ENCODE measurements around the gene KIF5C. TPM values are rescaled to one million over a fixed set of nuclear protein-coding genes. Genes with fewer than 3 reads are reported as not detected.

The KIF5C gene
- total and polyA plus RNA-seq, 2 donors: 0.19 to 1.4 TPM

DNA sequence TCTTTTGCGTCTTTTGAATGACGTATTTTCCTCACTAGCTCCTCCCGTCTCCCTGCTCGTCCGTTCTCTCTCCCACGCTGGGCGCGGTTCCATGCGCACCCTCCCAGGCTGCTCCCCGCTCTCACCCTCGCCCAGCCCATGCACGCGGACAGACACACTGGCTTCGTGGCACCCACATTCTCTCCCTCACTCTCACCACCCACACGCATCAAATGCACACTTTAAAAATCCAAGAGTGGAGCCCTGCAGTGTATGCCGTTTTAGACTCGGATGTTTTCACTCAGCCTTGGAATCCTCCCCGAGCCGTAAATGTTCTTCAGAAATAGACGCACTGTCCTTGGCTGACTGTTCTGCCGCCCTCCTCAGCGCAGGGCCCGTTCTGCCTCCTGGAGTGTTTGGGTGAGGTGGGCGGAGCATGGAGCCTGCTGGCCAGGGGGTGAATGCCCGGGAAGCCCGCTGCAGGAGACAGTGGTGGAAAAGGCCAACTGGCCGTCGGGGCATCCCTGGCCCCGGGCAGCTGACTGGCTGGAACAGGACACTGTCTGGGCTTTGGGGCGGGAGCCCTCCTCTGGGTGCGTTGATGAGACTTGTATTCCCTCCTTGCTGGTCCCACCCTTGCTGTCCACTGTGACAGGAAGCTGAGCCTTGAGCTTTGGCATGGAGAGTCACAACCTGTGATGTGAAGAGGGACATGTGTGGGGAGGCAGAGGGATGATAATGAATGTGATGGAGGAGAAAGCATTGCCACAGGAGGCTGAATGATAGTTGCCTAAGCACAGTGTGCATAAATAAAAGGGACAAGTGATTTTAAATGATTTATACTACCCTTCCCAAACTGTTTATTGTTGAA, 128.1 kb downstream of the KIF5C start:
- 97% methylated on average over 31 of the region's 31 CpGs for WGBS
- H3K4me1 ChIP-seq (ENCODE audit: control insufficient read depth in 2 of 2, insufficient read depth in 2 of 2, low read length in 2 of 2): no peaks in the 10 kb centered on the region
- peaks cover 0 to 4% of the 10 kb centered on the region in 2 donors for H3K27me3 ChIP-seq (ENCODE audit: control insufficient read depth in 2 of 2, insufficient read depth in 1 of 2, low read length in 1 of 2)
- no peak for DNase-seq (ENCODE audit: low read depth in 6 of 9, low spot score in 9 of 9)
- H3K36me3 ChIP-seq (ENCODE audit: control insufficient read depth in 2 of 2, insufficient read depth in 2 of 2, low read length in 1 of 2): no peaks in the 10 kb centered on the region
- H3K9me3 ChIP-seq (ENCODE audit: control insufficient read depth in 2 of 2, insufficient read depth in 1 of 2, low read length in 1 of 2): no peaks in the 10 kb centered on the region
- H3K27ac ChIP-seq (ENCODE audit: low read depth in 1 of 2, low read length in 1 of 2): no peak overlapping the region
- H3K4me3 ChIP-seq (ENCODE audit: low read length in 2 of 2): no peak overlapping the region

DNA sequence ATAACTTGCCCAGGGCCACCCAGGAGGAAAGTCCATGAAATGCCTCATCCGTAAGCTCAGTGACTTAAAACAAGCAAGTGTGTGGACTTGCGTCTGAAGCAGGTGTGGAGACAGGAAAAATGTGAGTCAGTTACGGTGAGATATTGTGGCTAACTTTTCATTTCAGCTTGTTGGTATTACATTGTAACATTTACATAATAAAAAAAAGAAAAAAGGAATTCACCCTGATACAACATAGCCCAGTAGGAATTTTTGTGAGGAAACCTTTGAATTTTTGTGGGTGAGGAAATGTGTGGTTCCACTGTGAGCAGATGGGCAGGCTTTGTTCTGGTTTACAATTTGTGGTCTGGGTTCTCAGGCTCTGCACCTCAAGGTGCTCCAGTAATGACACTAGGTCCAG, 129.8 kb downstream of the KIF5C start:
- Histone ChIP-seq H3K4me1 (ENCODE audit: control insufficient read depth in 2 of 2, insufficient read depth in 2 of 2, low read length in 2 of 2) (no peaks in the 10 kb centered on the region), H3K36me3 (ENCODE audit: control insufficient read depth in 2 of 2, insufficient read depth in 2 of 2, low read length in 1 of 2) (no peaks in the 10 kb centered on the region), H3K27ac (ENCODE audit: low read depth in 1 of 2, low read length in 1 of 2) (no peak overlapping the region), H3K27me3 (ENCODE audit: control insufficient read depth in 2 of 2, insufficient read depth in 1 of 2, low read length in 1 of 2) (no peaks in the 10 kb centered on the region), H3K4me3 (ENCODE audit: low read length in 2 of 2) (no peak overlapping the region), H3K9me3 (ENCODE audit: control insufficient read depth in 2 of 2, insufficient read depth in 1 of 2, low read length in 1 of 2) (no peaks in the 10 kb centered on the region)
- DNase-seq (ENCODE audit: low read depth in 6 of 9, low spot score in 9 of 9): no peak
- 84% methylated on average over 3 of the region's 3 CpGs for WGBS

DNA sequence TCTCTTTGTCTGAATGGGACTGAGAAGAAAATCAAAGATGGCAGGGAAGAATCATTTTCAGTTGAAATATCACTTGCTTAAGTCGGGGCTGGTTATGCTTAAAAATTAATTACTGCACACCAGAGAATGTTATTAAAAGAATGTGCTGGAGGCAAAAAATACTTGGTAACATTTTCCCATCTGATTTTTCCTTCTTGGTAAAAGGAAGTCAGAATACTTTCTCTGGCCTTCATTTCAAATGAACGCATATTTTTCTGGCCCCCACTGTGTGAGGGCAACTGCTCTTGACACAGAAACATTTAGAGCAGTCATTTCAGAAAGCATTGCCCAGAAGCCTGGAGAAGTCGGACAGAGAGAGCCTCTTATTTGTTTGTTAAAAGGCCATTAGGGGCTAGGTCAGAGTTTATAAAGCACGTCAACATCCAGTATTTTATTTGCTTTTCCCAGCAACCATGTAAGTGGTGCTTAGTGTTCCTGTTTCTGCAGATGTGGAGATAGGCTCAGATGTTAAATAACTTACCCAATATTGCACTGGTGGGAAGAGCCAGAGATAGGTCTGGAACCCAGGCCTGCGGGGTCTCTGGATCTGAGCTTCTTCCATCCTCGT, 130.5 kb downstream of the KIF5C start:
- DNase-seq (ENCODE audit: low read depth in 6 of 9, low spot score in 9 of 9): no peak
- H3K27ac ChIP-seq (ENCODE audit: low read depth in 1 of 2, low read length in 1 of 2): no peak overlapping the region
- no peaks in the 10 kb centered on the region for H3K4me1 ChIP-seq (ENCODE audit: control insufficient read depth in 2 of 2, insufficient read depth in 2 of 2, low read length in 2 of 2)
- no peaks in the 10 kb centered on the region for H3K36me3 ChIP-seq (ENCODE audit: control insufficient read depth in 2 of 2, insufficient read depth in 2 of 2, low read length in 1 of 2)
- H3K4me3 ChIP-seq (ENCODE audit: low read length in 2 of 2): no peak overlapping the region
- H3K9me3 ChIP-seq (ENCODE audit: control insufficient read depth in 2 of 2, insufficient read depth in 1 of 2, low read length in 1 of 2): no peaks in the 10 kb centered on the region
- no peaks in the 10 kb centered on the region for H3K27me3 ChIP-seq (ENCODE audit: control insufficient read depth in 2 of 2, insufficient read depth in 1 of 2, low read length in 1 of 2)
- 93% methylated on average over 6 of the region's 6 CpGs for WGBS

DNA sequence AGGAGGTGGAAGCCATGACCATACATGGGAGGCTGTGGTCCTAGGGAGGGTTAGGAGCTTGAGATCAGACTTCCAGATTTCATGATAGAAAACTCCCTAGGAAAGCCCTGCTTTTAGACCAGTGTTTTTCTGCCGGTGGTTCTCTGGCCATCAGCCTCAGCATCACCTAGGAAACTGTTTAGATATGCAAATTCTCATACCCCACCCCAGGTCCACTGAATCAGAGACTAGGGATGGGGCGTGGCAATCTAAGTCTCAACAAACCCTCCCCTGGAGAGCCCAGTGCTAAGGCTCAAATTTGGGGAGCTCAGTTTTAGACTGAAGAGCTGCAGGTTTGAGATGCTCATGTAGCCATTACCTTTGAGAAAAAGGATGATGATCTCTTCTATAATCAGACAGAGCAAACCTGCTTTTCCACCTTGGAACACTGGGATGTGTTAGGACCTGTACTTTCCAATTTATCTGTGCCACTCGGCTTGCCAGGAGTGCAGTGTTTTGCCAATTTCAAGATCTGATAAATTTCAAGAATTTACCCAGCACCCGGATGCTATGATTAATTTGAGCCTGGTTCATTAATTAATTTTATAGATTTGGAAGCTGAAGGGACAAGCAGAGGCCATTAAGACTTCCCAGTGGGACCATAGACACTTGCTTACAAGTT, 132.0 kb downstream of the KIF5C start:
- no peak for DNase-seq (ENCODE audit: low read depth in 6 of 9, low spot score in 9 of 9)
- WGBS: 87% methylated on average over 4 of the region's 4 CpGs
- H3K9me3 ChIP-seq (ENCODE audit: control insufficient read depth in 2 of 2, insufficient read depth in 1 of 2, low read length in 1 of 2): no peaks in the 10 kb centered on the region
- no peak overlapping the region for H3K27ac ChIP-seq (ENCODE audit: low read depth in 1 of 2, low read length in 1 of 2)
- H3K4me1 ChIP-seq (ENCODE audit: control insufficient read depth in 2 of 2, insufficient read depth in 2 of 2, low read length in 2 of 2): no peaks in the 10 kb centered on the region
- H3K4me3 ChIP-seq (ENCODE audit: low read length in 2 of 2): no peak overlapping the region
- no peaks in the 10 kb centered on the region for H3K36me3 ChIP-seq (ENCODE audit: control insufficient read depth in 2 of 2, insufficient read depth in 2 of 2, low read length in 1 of 2)
- no peaks in the 10 kb centered on the region for H3K27me3 ChIP-seq (ENCODE audit: control insufficient read depth in 2 of 2, insufficient read depth in 1 of 2, low read length in 1 of 2)

DNA sequence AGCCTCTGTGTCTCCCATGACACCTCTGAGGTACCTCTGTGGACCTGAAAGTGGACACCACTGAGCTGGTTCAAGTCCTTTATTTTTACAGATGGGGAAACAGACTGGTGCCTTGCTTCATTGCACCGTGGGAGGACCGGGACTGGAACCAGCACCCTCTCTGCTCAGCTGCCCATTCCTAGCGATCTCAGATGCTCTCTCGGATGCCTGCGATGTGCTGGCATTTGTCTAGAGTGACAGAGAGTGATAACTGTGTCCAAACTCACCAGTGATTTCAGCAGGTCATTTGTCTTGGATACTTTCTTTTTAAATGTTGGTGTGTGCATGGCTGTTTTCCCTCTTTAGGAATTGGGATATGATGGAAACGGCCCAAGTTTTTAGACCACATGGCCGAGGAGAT, 133.4 kb downstream of the KIF5C start:
- WGBS: 96% methylated on average over 7 of the region's 7 CpGs
- Histone ChIP-seq H3K36me3 (ENCODE audit: control insufficient read depth in 2 of 2, insufficient read depth in 2 of 2, low read length in 1 of 2) (no peaks in the 10 kb centered on the region), H3K4me3 (ENCODE audit: low read length in 2 of 2) (no peak overlapping the region), H3K4me1 (ENCODE audit: control insufficient read depth in 2 of 2, insufficient read depth in 2 of 2, low read length in 2 of 2) (no peaks in the 10 kb centered on the region), H3K27ac (ENCODE audit: low read depth in 1 of 2, low read length in 1 of 2) (no peak overlapping the region), H3K27me3 (ENCODE audit: control insufficient read depth in 2 of 2, insufficient read depth in 1 of 2, low read length in 1 of 2) (no peaks in the 10 kb centered on the region), H3K9me3 (ENCODE audit: control insufficient read depth in 2 of 2, insufficient read depth in 1 of 2, low read length in 1 of 2) (no peaks in the 10 kb centered on the region)
- DNase-seq (ENCODE audit: low read depth in 6 of 9, low spot score in 9 of 9): no peak

DNA sequence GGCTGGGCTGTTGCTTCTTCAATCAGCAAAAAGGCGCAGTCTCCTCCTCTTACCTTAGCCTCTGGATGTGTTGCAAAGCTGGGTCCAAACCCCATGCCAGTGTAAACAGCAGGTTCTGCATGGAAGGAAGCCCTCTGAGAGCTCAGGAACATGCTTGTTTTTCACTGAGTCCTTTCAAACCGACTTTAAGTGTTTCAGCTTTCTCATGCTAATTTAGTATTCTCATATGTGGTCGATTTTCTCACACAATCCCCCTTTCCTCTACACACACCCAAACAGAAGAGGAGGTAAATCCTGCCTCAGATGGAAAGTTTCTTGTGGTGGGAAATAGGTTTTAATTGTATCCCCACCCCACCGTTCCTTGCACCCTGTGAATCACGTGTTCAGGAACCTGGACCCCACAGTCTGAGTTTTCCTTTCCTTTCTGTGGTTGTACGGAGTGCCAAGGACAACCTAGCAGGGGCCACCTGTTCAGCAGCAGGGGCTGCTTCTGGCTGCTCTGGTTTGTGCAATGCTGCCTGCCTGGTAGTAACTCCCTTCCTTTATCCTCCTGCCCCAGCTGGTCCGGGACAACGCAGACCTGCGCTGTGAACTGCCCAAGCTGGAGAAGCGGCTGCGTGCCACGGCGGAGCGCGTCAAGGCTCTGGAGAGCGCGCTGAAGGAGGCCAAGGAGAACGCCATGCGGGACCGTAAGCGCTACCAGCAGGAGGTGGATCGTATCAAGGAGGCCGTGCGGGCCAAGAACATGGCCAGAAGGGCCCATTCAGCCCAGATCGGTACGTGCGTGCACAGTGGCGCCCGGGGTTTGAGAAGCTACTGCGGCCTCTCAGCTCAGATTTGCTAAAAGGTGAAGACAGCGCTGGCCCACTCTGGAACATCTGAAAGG, 134.8 kb downstream of the KIF5C start:
- no peak overlapping the region for H3K4me3 ChIP-seq (ENCODE audit: low read length in 2 of 2)
- no peaks in the 10 kb centered on the region for H3K4me1 ChIP-seq (ENCODE audit: control insufficient read depth in 2 of 2, insufficient read depth in 2 of 2, low read length in 2 of 2)
- no peaks in the 10 kb centered on the region for H3K27me3 ChIP-seq (ENCODE audit: control insufficient read depth in 2 of 2, insufficient read depth in 1 of 2, low read length in 1 of 2)
- WGBS: 86% methylated on average over 31 of the region's 31 CpGs
- H3K27ac ChIP-seq (ENCODE audit: low read depth in 1 of 2, low read length in 1 of 2): no peak overlapping the region
- DNase-seq (ENCODE audit: low read depth in 6 of 9, low spot score in 9 of 9): no peak
- H3K9me3 ChIP-seq (ENCODE audit: control insufficient read depth in 2 of 2, insufficient read depth in 1 of 2, low read length in 1 of 2): no peaks in the 10 kb centered on the region
- no peaks in the 10 kb centered on the region for H3K36me3 ChIP-seq (ENCODE audit: control insufficient read depth in 2 of 2, insufficient read depth in 2 of 2, low read length in 1 of 2)

DNA sequence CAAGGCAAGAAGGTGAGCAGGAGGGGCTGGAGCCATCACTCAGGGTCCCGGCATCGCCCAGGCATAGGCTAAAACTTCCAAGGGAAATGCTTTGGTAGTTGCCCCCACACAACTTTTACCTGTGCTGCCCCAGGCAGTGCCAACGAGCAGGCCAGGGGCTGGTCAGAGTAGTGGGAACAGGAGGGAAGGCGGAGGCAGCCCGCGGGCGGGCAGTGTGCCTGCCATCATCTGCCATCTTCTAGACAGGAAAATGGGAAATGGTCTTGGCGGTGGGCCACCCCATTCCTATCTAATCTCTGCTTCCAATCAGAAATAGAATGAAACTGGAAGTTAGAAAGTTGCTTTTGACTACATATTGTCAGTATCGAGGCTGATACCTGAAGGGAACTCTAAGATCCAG, 137.5 kb downstream of the KIF5C start:
- Histone ChIP-seq H3K4me1 (ENCODE audit: control insufficient read depth in 2 of 2, insufficient read depth in 2 of 2, low read length in 2 of 2) (peaks cover 0 to 2% of the 10 kb centered on the region in 2 donors), H3K27me3 (ENCODE audit: control insufficient read depth in 2 of 2, insufficient read depth in 1 of 2, low read length in 1 of 2) (peaks cover 0 to 3% of the 10 kb centered on the region in 2 donors), H3K9me3 (ENCODE audit: control insufficient read depth in 2 of 2, insufficient read depth in 1 of 2, low read length in 1 of 2) (no peaks in the 10 kb centered on the region), H3K36me3 (ENCODE audit: control insufficient read depth in 2 of 2, insufficient read depth in 2 of 2, low read length in 1 of 2) (no peaks in the 10 kb centered on the region), H3K27ac (ENCODE audit: low read depth in 1 of 2, low read length in 1 of 2) (no peak overlapping the region), H3K4me3 (ENCODE audit: low read length in 2 of 2) (no peak overlapping the region)
- WGBS: 96% methylated on average over 9 of the region's 9 CpGs
- no peak for DNase-seq (ENCODE audit: low read depth in 6 of 9, low spot score in 9 of 9)

DNA sequence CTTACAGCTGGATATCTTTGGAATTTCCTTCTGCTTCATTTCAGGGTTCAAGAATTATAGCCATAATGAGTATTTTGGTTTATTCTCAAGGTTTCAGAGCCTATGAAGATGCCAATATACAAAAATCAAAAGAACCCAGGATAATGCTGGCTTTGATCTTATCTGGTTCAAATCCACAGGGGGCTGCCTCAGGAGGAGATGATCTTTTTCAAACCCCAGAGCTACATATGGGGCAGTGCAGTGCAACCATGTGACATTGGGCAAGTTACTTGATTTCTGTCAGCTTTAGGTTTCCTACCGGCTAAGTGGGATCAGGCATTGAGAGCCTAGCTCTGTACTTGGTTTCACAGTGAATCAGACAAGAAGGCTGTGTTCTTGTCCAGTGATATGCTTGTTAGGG, 140.5 kb downstream of the KIF5C start:
- peaks cover 0 to 2% of the 10 kb centered on the region in 2 donors for H3K4me1 ChIP-seq (ENCODE audit: control insufficient read depth in 2 of 2, insufficient read depth in 2 of 2, low read length in 2 of 2)
- H3K9me3 ChIP-seq (ENCODE audit: control insufficient read depth in 2 of 2, insufficient read depth in 1 of 2, low read length in 1 of 2): no peaks in the 10 kb centered on the region
- no peaks in the 10 kb centered on the region for H3K36me3 ChIP-seq (ENCODE audit: control insufficient read depth in 2 of 2, insufficient read depth in 2 of 2, low read length in 1 of 2)
- whole genome bisulfite sequencing: 98% methylated on average over 1 of the region's 1 CpG
- H3K4me3 ChIP-seq (ENCODE audit: low read length in 2 of 2): no peak overlapping the region
- H3K27me3 ChIP-seq (ENCODE audit: control insufficient read depth in 2 of 2, insufficient read depth in 1 of 2, low read length in 1 of 2): peaks cover 0 to 3% of the 10 kb centered on the region in 2 donors
- DNase-seq (ENCODE audit: low read depth in 6 of 9, low spot score in 9 of 9): no peak
- H3K27ac ChIP-seq (ENCODE audit: low read depth in 1 of 2, low read length in 1 of 2): no peak overlapping the region
